ENCODE data around the gene CLDN19. TPM values are rescaled to one million over a fixed set of nuclear protein-coding genes. Genes with fewer than 3 reads are reported as not detected.

CLDN19 gene
- total and polyA plus RNA-seq, 4 experiments from 2014 or later: not detected

GRCh38 chr1:42742617-42743316, 2.7 kb upstream of the CLDN19 start:
- no peaks in the 10 kb centered on the region for H3K27me3 Mint-ChIP-seq
- Histone ChIP-seq H3K36me3 (ENCODE audit: insufficient read depth, low read length) (peaks cover 8% of the 10 kb centered on the region), H3K27me3 (ENCODE audit: insufficient read depth, low read length) (no peaks in the 10 kb centered on the region), H3K27ac (ENCODE audit: low read depth, low read length) (no peak overlapping the region), H3K9me3 (ENCODE audit: control insufficient read depth in 1 of 2, low read length in 2 of 2) (no peaks in the 10 kb centered on the region), H3K4me1 (ENCODE audit: insufficient read depth, low read length) (no peaks in the 10 kb centered on the region), H3K4me3 (ENCODE audit: low read length in 2 of 2) (no peak overlapping the region)
- CTCF ChIA-PET (ENCODE audit: partially characterized antibody): interaction anchor here (0.5 to 1.4 kb wide), 4 partner anchors 10 to 269 kb away, joined by 3 read pairs; no protein-coding TSS in a partner anchor
- no peaks in the 10 kb centered on the region for H3K4me1 Mint-ChIP-seq
- no peak for DNase-seq
- no peaks in the 10 kb centered on the region for H3K9me3 Mint-ChIP-seq
- peak overlapping the region in 1 of 7 donors; percentile 34 for H3K27ac Mint-ChIP-seq
- POLR2A ChIA-PET (ENCODE audit: partially characterized antibody): interaction anchor here (1.1 kb wide), 1 partner anchor 79 kb away, joined by 3 read pairs; no protein-coding TSS in a partner anchor
- H3K36me3 Mint-ChIP-seq: peaks cover 0 to 13% of the 10 kb centered on the region in 2 donors
- peak overlapping the region in 1 of 8 donors; percentile 7 for H3K4me3 Mint-ChIP-seq
- intact Hi-C loops (cut with micrococcal nuclease): no loop called here

GRCh38 chr1:42742141-42742540, 2.1 kb upstream of the CLDN19 start:
- H3K36me3 ChIP-seq (ENCODE audit: insufficient read depth, low read length): peaks cover 8% of the 10 kb centered on the region
- H3K27ac Mint-ChIP-seq: no peak overlapping the region
- POLR2A ChIA-PET (ENCODE audit: partially characterized antibody): no interaction called here

GRCh38 chr1:42741706-42742105, 1.7 kb upstream of the CLDN19 start:
- no peak for DNase-seq
- CTCF ChIA-PET (ENCODE audit: partially characterized antibody): interaction anchor here (1.4 kb wide), 1 partner anchor 11 kb away, joined by 3 read pairs; no protein-coding TSS in a partner anchor
- POLR2A ChIA-PET (ENCODE audit: partially characterized antibody): no interaction called here
- H3K27me3 ChIP-seq (ENCODE audit: insufficient read depth, low read length): no peaks in the 10 kb centered on the region
- intact Hi-C loops (cut with micrococcal nuclease): no loop called here
- H3K4me1 Mint-ChIP-seq: peaks cover 1 to 7% (median 5%) of the 10 kb centered on the region in 4 donors
- H3K4me3 ChIP-seq (ENCODE audit: low read length in 2 of 2): no peak overlapping the region
- no peaks in the 10 kb centered on the region for H3K4me1 ChIP-seq (ENCODE audit: insufficient read depth, low read length)
- peaks cover 5% of the 10 kb centered on the region for H3K36me3 ChIP-seq (ENCODE audit: insufficient read depth, low read length)
- H3K27ac Mint-ChIP-seq: no peak overlapping the region
- no peaks in the 10 kb centered on the region for H3K9me3 Mint-ChIP-seq
- no peak overlapping the region for H3K27ac ChIP-seq (ENCODE audit: low read depth, low read length)
- H3K9me3 ChIP-seq (ENCODE audit: control insufficient read depth in 1 of 2, low read length in 2 of 2): no peaks in the 10 kb centered on the region
- no peaks in the 10 kb centered on the region for H3K27me3 Mint-ChIP-seq
- H3K36me3 Mint-ChIP-seq: peaks cover 0 to 7% of the 10 kb centered on the region in 2 donors
- no peak overlapping the region for H3K4me3 Mint-ChIP-seq

More at GRCh38 chr1:42742141-42742540, 2.1 kb upstream of the CLDN19 start:
- Mint-ChIP-seq H3K36me3 (peaks cover 0 to 11% of the 10 kb centered on the region in 2 donors), H3K4me1 (peaks cover 1 to 3% (median 3%) of the 10 kb centered on the region in 4 donors), H3K9me3 (no peaks in the 10 kb centered on the region), H3K4me3 (no peak overlapping the region), H3K27me3 (no peaks in the 10 kb centered on the region)
- no peaks in the 10 kb centered on the region for H3K9me3 ChIP-seq (ENCODE audit: control insufficient read depth in 1 of 2, low read length in 2 of 2)
- H3K27ac ChIP-seq (ENCODE audit: low read depth, low read length): no peak overlapping the region
- CTCF ChIA-PET (ENCODE audit: partially characterized antibody): interaction anchor here (1.0 to 1.4 kb wide), 2 partner anchors 11 kb away, joined by 3 read pairs; no protein-coding TSS in a partner anchor
- H3K4me1 ChIP-seq (ENCODE audit: insufficient read depth, low read length): no peaks in the 10 kb centered on the region
- no peak for DNase-seq
- H3K27me3 ChIP-seq (ENCODE audit: insufficient read depth, low read length): no peaks in the 10 kb centered on the region
- intact Hi-C loops (cut with micrococcal nuclease): no loop called here
- no peak overlapping the region for H3K4me3 ChIP-seq (ENCODE audit: low read length in 2 of 2)

GRCh38 chr1:42740851-42741580, 980 bp upstream of the CLDN19 start:
- H3K27ac ChIP-seq (ENCODE audit: low read depth, low read length): no peak overlapping the region
- Mint-ChIP-seq H3K27me3 (no peaks in the 10 kb centered on the region), H3K9me3 (no peaks in the 10 kb centered on the region), H3K4me1 (peaks cover 1 to 12% (median 5%) of the 10 kb centered on the region in 4 donors), H3K36me3 (peaks cover 0 to 5% of the 10 kb centered on the region in 2 donors), H3K4me3 (no peak overlapping the region), H3K27ac (no peak overlapping the region)
- ChIA-PET CTCF (ENCODE audit: partially characterized antibody) (no interaction called here), POLR2A (ENCODE audit: partially characterized antibody) (no interaction called here)
- intact Hi-C loops (cut with micrococcal nuclease): no loop called here
- no peak overlapping the region for H3K4me3 ChIP-seq (ENCODE audit: low read length in 2 of 2)
- H3K9me3 ChIP-seq (ENCODE audit: control insufficient read depth in 1 of 2, low read length in 2 of 2): no peaks in the 10 kb centered on the region
- no peaks in the 10 kb centered on the region for H3K4me1 ChIP-seq (ENCODE audit: insufficient read depth, low read length)
- DNase-seq: no peak
- no peaks in the 10 kb centered on the region for H3K36me3 ChIP-seq (ENCODE audit: insufficient read depth, low read length)
- H3K27me3 ChIP-seq (ENCODE audit: insufficient read depth, low read length): no peaks in the 10 kb centered on the region

- CTCF ChIA-PET (ENCODE audit: partially characterized antibody): no interaction called here
- no peaks in the 10 kb centered on the region for H3K9me3 ChIP-seq (ENCODE audit: control insufficient read depth in 1 of 2, low read length in 2 of 2)
- H3K4me3 ChIP-seq (ENCODE audit: low read length in 2 of 2): no peak overlapping the region
- no peaks in the 10 kb centered on the region for H3K9me3 Mint-ChIP-seq
- intact Hi-C loops (cut with micrococcal nuclease): no loop called here
- H3K36me3 ChIP-seq (ENCODE audit: insufficient read depth, low read length): no peaks in the 10 kb centered on the region
- peaks cover 1 to 12% (median 5%) of the 10 kb centered on the region in 4 donors for H3K4me1 Mint-ChIP-seq
- H3K27ac Mint-ChIP-seq: no peak overlapping the region
- no peaks in the 10 kb centered on the region for H3K36me3 Mint-ChIP-seq
- POLR2A ChIA-PET (ENCODE audit: partially characterized antibody): no interaction called here
- no peak overlapping the region for H3K27ac ChIP-seq (ENCODE audit: low read depth, low read length)
- no peaks in the 10 kb centered on the region for H3K4me1 ChIP-seq (ENCODE audit: insufficient read depth, low read length)
- no peak overlapping the region for H3K4me3 Mint-ChIP-seq
- no peak for DNase-seq
- peaks cover 0 to 2% of the 10 kb centered on the region in 2 donors for H3K27me3 Mint-ChIP-seq
- no peaks in the 10 kb centered on the region for H3K27me3 ChIP-seq (ENCODE audit: insufficient read depth, low read length)
Observed at GRCh38 chr1:42738678-42739226, 1.3 kb downstream of the CLDN19 start.

- Histone ChIP-seq H3K27ac (ENCODE audit: low read depth, low read length) (no peak overlapping the region), H3K9me3 (ENCODE audit: control insufficient read depth in 1 of 2, low read length in 2 of 2) (no peaks in the 10 kb centered on the region), H3K4me1 (ENCODE audit: insufficient read depth, low read length) (no peaks in the 10 kb centered on the region), H3K36me3 (ENCODE audit: insufficient read depth, low read length) (no peaks in the 10 kb centered on the region), H3K4me3 (ENCODE audit: low read length in 2 of 2) (no peak overlapping the region), H3K27me3 (ENCODE audit: insufficient read depth, low read length) (no peaks in the 10 kb centered on the region)
- POLR2A ChIA-PET (ENCODE audit: partially characterized antibody): no interaction called here
- CTCF ChIA-PET (ENCODE audit: partially characterized antibody): no interaction called here
- Mint-ChIP-seq H3K4me3 (no peak overlapping the region), H3K36me3 (no peaks in the 10 kb centered on the region), H3K27me3 (peaks cover 0 to 2% of the 10 kb centered on the region in 2 donors), H3K27ac (no peak overlapping the region), H3K9me3 (no peaks in the 10 kb centered on the region), H3K4me1 (peaks cover 1 to 12% (median 5%) of the 10 kb centered on the region in 4 donors)
- intact Hi-C loops (cut with micrococcal nuclease): no loop called here
- no peak for DNase-seq
Observed at GRCh38 chr1:42737986-42738677, 1.9 kb downstream of the CLDN19 start.

- H3K4me3 ChIP-seq (ENCODE audit: low read length in 2 of 2): no peak overlapping the region
- no peak overlapping the region for H3K4me3 Mint-ChIP-seq
- H3K27ac ChIP-seq (ENCODE audit: low read depth, low read length): no peak overlapping the region
- no peaks in the 10 kb centered on the region for H3K9me3 Mint-ChIP-seq
- no peaks in the 10 kb centered on the region for H3K27me3 ChIP-seq (ENCODE audit: insufficient read depth, low read length)
- H3K36me3 ChIP-seq (ENCODE audit: insufficient read depth, low read length): no peaks in the 10 kb centered on the region
- DNase-seq: no peak
- H3K27me3 Mint-ChIP-seq: peaks cover 0 to 2% of the 10 kb centered on the region in 2 donors
- intact Hi-C loops (cut with micrococcal nuclease): no loop called here
- peak overlapping the region in 2 of 7 donors; percentile 38 to 92 for H3K27ac Mint-ChIP-seq
- H3K36me3 Mint-ChIP-seq: no peaks in the 10 kb centered on the region
- H3K4me1 ChIP-seq (ENCODE audit: insufficient read depth, low read length): no peaks in the 10 kb centered on the region
- no peaks in the 10 kb centered on the region for H3K9me3 ChIP-seq (ENCODE audit: control insufficient read depth in 1 of 2, low read length in 2 of 2)
- peaks cover 1 to 12% (median 5%) of the 10 kb centered on the region in 4 donors for H3K4me1 Mint-ChIP-seq
- CTCF ChIA-PET (ENCODE audit: partially characterized antibody): no interaction called here
- POLR2A ChIA-PET (ENCODE audit: partially characterized antibody): no interaction called here
Observed at GRCh38 chr1:42737257-42737656, 2.8 kb downstream of the CLDN19 start.

Data from CD4-positive, alpha-beta memory T cell (primary cell).